WTC11 (cell line): ENCODE results near the gene TMEM178B. TPM values are rescaled to one million over a fixed set of nuclear protein-coding genes. Genes with fewer than 3 reads are reported as not detected.

Source experiments
- ATAC-seq: fragments of 200-7000 bp; cut with Tn5 transposase; 2 replicates; pipeline ENCODE4 v1.10.0; 2021; ENCODE audit warnings: mild to moderate bottlenecking, moderate library complexity
- CTCF ChIA-PET: fragments of 300-600 bp; sonication (Branson Sonifier 250); formaldehyde crosslinking; loops from one replicate; lab custom pipeline; 2021; ENCODE audit warnings: antibody characterized with exemption; lab: Charles Lee
- POLR2A ChIA-PET: fragments of 350-600 bp; sonication (Branson Sonifier 250); formaldehyde crosslinking; loops from one replicate; lab custom pipeline; 2021; ENCODE audit warnings: antibody characterized with exemption; lab: Charles Lee
- DNase-seq: peaks from one replicate; pipeline ENCODE4 v3.0.0; 2021; ENCODE audit warnings: low spot score
- H3K27ac Mint-ChIP-seq: 2 replicates; pipeline ENCODE4 v1.8.0; 2021; ENCODE audit warnings: mixed read lengths
- H3K27me3 Mint-ChIP-seq: 2 replicates; pipeline ENCODE4 v1.8.0; 2021; ENCODE audit warnings: low read depth, mild to moderate bottlenecking, moderate library complexity, mixed read lengths
- H3K36me3 Mint-ChIP-seq: 2 replicates; pipeline ENCODE4 v1.8.0; 2021; ENCODE audit warnings: mixed read lengths
- H3K4me1 Mint-ChIP-seq: 2 replicates; pipeline ENCODE4 v1.8.0; 2022; ENCODE audit warnings: mixed read lengths
- H3K4me3 Mint-ChIP-seq: 2 replicates; pipeline ENCODE4 v1.8.0; 2021; ENCODE audit warnings: mild to moderate bottlenecking, moderate library complexity, mixed read lengths
- H3K9me3 Mint-ChIP-seq: 2 replicates; pipeline ENCODE4 v1.8.0; 2021; ENCODE audit warnings: mixed read lengths
- FOXP1 ChIP-seq: sonication (generic); formaldehyde crosslinking; IDR thresholded peaks from 2 replicates; pipeline ENCODE4 v1.8.0; 2022; ENCODE audit warnings: missing genetic modification reagents, mild to moderate bottlenecking, moderate library complexity, borderline replicate concordance
- HMGA2 ChIP-seq: fragments of 250-450 bp; sonication (Bioruptor Pico); IDR thresholded peaks from 2 replicates; pipeline ENCODE4 v1.4.0; 2021; ENCODE audit warnings: mild to moderate bottlenecking, moderate library complexity
- JAZF1 ChIP-seq: fragments of 250-450 bp; sonication (Bioruptor Pico); IDR thresholded peaks from 2 replicates; pipeline ENCODE4 v1.9.0; 2021; ENCODE audit warnings: moderate library complexity, mild to moderate bottlenecking, inconsistent platforms
- PREB ChIP-seq: sonication (generic); formaldehyde crosslinking; IDR thresholded peaks from 2 replicates; pipeline ENCODE4 v1.8.1; 2022; ENCODE audit warnings: mild to moderate bottlenecking, missing genetic modification reagents, moderate library complexity, borderline replicate concordance
- RELA ChIP-seq: sonication (generic); formaldehyde crosslinking; IDR thresholded peaks from 2 replicates; pipeline ENCODE4 v1.8.1; 2022; ENCODE audit warnings: missing genetic modification reagents, mild to moderate bottlenecking, borderline replicate concordance
- SMAD4 ChIP-seq: sonication (generic); formaldehyde crosslinking; IDR thresholded peaks from 2 replicates; pipeline ENCODE4 v1.8.0; 2022; ENCODE audit warnings: mild to moderate bottlenecking, missing genetic modification reagents
- TCF7 ChIP-seq: sonication (generic); formaldehyde crosslinking; IDR thresholded peaks from 2 replicates; pipeline ENCODE4 v1.8.0; 2022; ENCODE audit warnings: mild to moderate bottlenecking, low read depth, missing genetic modification reagents, moderate library complexity
- ZNF219 ChIP-seq: sonication (generic); formaldehyde crosslinking; IDR thresholded peaks from 2 replicates; pipeline ENCODE4 v1.8.0; 2023; ENCODE audit warnings: missing genetic modification reagents, mild to moderate bottlenecking, borderline replicate concordance
- ZNF317 ChIP-seq: sonication (generic); formaldehyde crosslinking; IDR thresholded peaks from 2 replicates; pipeline ENCODE4 v1.8.1; 2023; ENCODE audit warnings: low read depth, mild to moderate bottlenecking, moderate library complexity, missing genetic modification reagents, borderline replicate concordance
- ZNF423 ChIP-seq: fragments of 250-450 bp; sonication (Bioruptor Pico); IDR thresholded peaks from 2 replicates; pipeline ENCODE4 v2.1.2; 2022; ENCODE audit warnings: mild to moderate bottlenecking, moderate library complexity
- ZNF671 ChIP-seq: fragments of 250-450 bp; sonication (Bioruptor Pico); IDR thresholded peaks from 2 replicates; pipeline ENCODE4 v1.8.0; 2021; ENCODE audit warnings: mild to moderate bottlenecking
- total RNA-seq: library from RNA; stranded (reverse); gene quantifications from 3 replicates; pipeline ENCODE4 v1.2.3, GENCODE V29; 2021
- TF ChIP-seq, protein P1 (sequence below): fragments of 250-450 bp; sonication (Bioruptor Pico); conservative IDR thresholded peaks from 2 replicates; pipeline ENCODE4 v1.9.0; 2021; ENCODE audit warnings: mild to moderate bottlenecking
- TF ChIP-seq, protein P2 (sequence below): sonication (generic); formaldehyde crosslinking; IDR thresholded peaks from 2 replicates; pipeline ENCODE4 v1.8.1; 2022; ENCODE audit warnings: missing genetic modification reagents, borderline replicate concordance
- TF ChIP-seq, protein P3 (sequence below): fragments of 250-450 bp; sonication (Bioruptor Pico); IDR thresholded peaks from 2 replicates; pipeline ENCODE4 v1.9.0; 2021; ENCODE audit warnings: mild to moderate bottlenecking, borderline replicate concordance
- TF ChIP-seq, protein P4 (sequence below): fragments of 250-450 bp; sonication (Bioruptor Pico); IDR thresholded peaks from 2 replicates; pipeline ENCODE4 v2.1.2; 2022; ENCODE audit warnings: mild to moderate bottlenecking, moderate library complexity
- TF ChIP-seq, protein P5 (sequence below): fragments of 200-600 bp; IDR thresholded peaks from 2 replicates; pipeline ENCODE4 v1.8.0; 2022; ENCODE audit warnings: antibody characterized with exemption

Gene TMEM178B
- total RNA-seq, 1 experiment from 2014 or later = 20.4 TPM

- no peaks in the 10 kb centered on the region for H3K27me3 Mint-ChIP-seq
- H3K36me3 Mint-ChIP-seq = peaks cover 12% of the 10 kb centered on the region
- ChIA-PET CTCF (interaction anchor here (1.0 kb wide), 1 partner anchor 244 kb away, joined by 3 read pairs; the partner anchor contains the start of gene MRPS33), POLR2A (no interaction called here)
- DNase-seq (no peak), ATAC-seq (no peak)
- H3K4me1 Mint-ChIP-seq = peaks cover 5% of the 10 kb centered on the region
- no peak overlapping the region for H3K4me3 Mint-ChIP-seq
- peaks cover 15% of the 10 kb centered on the region for H3K9me3 Mint-ChIP-seq
- H3K27ac Mint-ChIP-seq = no peak overlapping the region
- TF ChIP-seq, protein P1, sequence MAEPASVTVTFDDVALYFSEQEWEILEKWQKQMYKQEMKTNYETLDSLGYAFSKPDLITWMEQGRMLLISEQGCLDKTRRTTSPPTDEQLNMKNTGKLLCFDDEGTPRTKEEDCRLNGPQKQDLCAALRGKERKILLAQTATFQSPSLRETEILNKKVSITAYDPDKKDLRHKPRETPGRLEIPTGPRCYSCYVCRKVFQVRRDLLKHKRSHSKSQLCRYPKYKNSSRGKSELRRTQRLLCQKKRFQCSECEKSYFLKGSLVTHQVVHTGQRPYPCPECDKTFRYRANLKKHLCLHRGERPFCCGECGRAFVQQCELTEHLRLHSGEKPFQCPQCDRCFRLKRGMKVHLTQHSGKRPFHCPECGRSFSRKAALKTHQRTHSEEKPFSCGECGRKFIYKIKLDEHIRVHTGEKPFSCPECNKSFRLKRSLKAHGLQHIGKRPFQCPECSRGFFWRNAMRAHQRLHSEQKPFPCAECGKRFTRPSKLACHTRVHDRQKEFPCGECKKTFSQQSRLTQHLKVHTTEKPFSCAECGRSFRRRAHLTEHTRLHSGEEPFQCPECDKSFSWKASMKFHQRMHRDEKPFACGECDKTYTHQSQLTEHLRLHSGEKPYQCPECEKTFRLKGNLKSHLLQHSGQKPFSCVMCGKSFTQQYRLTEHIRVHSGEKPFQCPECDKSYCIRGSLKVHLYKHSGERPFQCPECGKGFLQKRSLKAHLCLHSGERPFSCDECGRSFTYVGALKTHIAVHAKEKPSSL = no peak
- TF ChIP-seq RELA (CRISPR knock-in tag) = no peak
- no peak for TF ChIP-seq ZNF317 (CRISPR knock-in tag)
- no peak for TF ChIP-seq PREB
- TF ChIP-seq JAZF1 = no peak
- no peak for TF ChIP-seq HMGA2 (CRISPR knock-in tag)
- no peak for TF ChIP-seq TCF7 (CRISPR knock-in tag)
- TF ChIP-seq ZNF219 (CRISPR knock-in tag) = no peak
- TF ChIP-seq, protein P2, sequence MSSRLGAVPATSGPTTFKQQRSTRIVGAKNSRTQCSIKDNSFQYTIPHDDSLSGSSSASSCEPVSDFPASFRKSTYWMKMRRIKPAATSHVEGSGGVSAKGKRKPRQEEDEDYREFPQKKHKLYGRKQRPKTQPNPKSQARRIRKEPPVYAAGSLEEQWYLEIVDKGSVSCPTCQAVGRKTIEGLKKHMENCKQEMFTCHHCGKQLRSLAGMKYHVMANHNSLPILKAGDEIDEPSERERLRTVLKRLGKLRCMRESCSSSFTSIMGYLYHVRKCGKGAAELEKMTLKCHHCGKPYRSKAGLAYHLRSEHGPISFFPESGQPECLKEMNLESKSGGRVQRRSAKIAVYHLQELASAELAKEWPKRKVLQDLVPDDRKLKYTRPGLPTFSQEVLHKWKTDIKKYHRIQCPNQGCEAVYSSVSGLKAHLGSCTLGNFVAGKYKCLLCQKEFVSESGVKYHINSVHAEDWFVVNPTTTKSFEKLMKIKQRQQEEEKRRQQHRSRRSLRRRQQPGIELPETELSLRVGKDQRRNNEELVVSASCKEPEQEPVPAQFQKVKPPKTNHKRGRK (CRISPR knock-in tag) = no peak
- TF ChIP-seq ZNF671 (CRISPR knock-in tag) = no peak
- TF ChIP-seq, all 79 proteins: peak for 0
Observed at GRCh38 chr7:141258559-141258958, 184.7 kb downstream of the TMEM178B start.

DNA sequence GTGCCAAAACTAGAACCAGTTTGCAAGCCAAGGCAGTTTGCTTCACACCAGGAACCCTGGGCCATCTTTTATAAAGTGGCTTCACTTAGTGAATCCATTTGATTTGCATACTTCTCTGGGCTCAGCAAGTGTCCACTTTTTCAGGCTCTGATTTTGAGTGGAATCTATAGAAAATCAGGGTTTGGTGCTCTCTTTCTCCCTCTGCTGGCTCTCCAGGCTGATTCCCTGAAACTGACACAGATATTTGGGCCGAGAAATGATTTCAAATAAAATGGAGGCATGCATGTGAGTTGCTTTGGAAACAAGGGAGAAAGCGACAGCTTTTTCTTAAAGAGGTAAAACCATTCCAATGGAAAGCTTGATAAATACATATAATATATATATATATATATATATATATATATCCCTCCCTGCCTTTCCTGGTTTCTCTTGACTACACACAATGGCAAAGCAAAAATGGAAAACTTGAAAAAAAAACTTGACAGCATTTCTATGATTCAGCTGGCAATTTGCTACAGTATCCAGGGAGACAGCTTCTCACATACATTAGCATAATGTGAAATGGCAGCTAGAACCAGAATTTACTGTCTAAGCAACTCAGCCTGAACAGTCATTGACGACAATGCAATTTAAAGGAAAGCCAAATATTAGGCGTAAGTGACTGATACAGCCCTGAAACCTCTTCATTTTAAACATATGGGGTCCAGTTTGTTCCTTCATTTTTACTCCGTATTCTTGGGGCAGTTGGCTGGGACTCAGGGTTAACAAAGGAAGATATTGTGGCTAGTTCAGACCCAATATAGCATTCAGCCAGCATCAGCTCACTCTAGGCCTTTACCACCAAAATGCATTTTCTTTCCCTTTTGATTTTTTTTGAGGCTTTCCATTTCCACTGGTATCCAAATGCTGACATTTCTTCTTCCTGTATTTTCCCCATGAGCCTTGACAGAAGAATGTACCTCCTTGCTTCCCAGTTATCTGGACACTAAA is 188.5 kb downstream of the TMEM178B start:
- H3K4me1 Mint-ChIP-seq = peaks cover 5% of the 10 kb centered on the region
- CTCF ChIA-PET = interaction anchor here (1.0 to 2.5 kb wide), 9 partner anchors 9 to 412 kb away, joined by 3 to 11 read pairs (median 7); no protein-coding TSS in a partner anchor
- no peak for DNase-seq
- H3K9me3 Mint-ChIP-seq = peaks cover 9% of the 10 kb centered on the region
- ATAC-seq = no peak; the same call in 1 of the 2 replicates
- H3K36me3 Mint-ChIP-seq = peaks cover 8% of the 10 kb centered on the region; the same call in 1 of the 2 replicates
- H3K27me3 Mint-ChIP-seq = no peaks in the 10 kb centered on the region
- TF ChIP-seq JAZF1 (no peak), ZNF671 (CRISPR knock-in tag) (no peak), FOXP1 (CRISPR knock-in tag) (no peak), ZNF423 (CRISPR knock-in tag) (no peak), SMAD4 (CRISPR knock-in tag) (no peak)
- TF ChIP-seq, protein P3, sequence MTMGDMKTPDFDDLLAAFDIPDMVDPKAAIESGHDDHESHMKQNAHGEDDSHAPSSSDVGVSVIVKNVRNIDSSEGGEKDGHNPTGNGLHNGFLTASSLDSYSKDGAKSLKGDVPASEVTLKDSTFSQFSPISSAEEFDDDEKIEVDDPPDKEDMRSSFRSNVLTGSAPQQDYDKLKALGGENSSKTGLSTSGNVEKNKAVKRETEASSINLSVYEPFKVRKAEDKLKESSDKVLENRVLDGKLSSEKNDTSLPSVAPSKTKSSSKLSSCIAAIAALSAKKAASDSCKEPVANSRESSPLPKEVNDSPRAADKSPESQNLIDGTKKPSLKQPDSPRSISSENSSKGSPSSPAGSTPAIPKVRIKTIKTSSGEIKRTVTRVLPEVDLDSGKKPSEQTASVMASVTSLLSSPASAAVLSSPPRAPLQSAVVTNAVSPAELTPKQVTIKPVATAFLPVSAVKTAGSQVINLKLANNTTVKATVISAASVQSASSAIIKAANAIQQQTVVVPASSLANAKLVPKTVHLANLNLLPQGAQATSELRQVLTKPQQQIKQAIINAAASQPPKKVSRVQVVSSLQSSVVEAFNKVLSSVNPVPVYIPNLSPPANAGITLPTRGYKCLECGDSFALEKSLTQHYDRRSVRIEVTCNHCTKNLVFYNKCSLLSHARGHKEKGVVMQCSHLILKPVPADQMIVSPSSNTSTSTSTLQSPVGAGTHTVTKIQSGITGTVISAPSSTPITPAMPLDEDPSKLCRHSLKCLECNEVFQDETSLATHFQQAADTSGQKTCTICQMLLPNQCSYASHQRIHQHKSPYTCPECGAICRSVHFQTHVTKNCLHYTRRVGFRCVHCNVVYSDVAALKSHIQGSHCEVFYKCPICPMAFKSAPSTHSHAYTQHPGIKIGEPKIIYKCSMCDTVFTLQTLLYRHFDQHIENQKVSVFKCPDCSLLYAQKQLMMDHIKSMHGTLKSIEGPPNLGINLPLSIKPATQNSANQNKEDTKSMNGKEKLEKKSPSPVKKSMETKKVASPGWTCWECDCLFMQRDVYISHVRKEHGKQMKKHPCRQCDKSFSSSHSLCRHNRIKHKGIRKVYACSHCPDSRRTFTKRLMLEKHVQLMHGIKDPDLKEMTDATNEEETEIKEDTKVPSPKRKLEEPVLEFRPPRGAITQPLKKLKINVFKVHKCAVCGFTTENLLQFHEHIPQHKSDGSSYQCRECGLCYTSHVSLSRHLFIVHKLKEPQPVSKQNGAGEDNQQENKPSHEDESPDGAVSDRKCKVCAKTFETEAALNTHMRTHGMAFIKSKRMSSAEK = no peak
- TF ChIP-seq, protein P4, sequence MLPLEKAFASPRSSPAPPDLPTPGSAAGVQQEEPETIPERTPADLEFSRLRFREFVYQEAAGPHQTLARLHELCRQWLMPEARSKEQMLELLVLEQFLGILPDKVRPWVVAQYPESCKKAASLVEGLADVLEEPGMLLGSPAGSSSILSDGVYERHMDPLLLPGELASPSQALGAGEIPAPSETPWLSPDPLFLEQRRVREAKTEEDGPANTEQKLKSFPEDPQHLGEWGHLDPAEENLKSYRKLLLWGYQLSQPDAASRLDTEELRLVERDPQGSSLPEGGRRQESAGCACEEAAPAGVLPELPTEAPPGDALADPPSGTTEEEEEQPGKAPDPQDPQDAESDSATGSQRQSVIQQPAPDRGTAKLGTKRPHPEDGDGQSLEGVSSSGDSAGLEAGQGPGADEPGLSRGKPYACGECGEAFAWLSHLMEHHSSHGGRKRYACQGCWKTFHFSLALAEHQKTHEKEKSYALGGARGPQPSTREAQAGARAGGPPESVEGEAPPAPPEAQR (CRISPR knock-in tag) = no peak
- TF ChIP-seq, protein P5, sequence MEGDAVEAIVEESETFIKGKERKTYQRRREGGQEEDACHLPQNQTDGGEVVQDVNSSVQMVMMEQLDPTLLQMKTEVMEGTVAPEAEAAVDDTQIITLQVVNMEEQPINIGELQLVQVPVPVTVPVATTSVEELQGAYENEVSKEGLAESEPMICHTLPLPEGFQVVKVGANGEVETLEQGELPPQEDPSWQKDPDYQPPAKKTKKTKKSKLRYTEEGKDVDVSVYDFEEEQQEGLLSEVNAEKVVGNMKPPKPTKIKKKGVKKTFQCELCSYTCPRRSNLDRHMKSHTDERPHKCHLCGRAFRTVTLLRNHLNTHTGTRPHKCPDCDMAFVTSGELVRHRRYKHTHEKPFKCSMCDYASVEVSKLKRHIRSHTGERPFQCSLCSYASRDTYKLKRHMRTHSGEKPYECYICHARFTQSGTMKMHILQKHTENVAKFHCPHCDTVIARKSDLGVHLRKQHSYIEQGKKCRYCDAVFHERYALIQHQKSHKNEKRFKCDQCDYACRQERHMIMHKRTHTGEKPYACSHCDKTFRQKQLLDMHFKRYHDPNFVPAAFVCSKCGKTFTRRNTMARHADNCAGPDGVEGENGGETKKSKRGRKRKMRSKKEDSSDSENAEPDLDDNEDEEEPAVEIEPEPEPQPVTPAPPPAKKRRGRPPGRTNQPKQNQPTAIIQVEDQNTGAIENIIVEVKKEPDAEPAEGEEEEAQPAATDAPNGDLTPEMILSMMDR = 0 out of 2 replicates have a peak, but pooled peaks have one; percentile 35
- POLR2A ChIA-PET = interaction anchor here (0.6 kb wide), 1 partner anchor 387 kb away, joined by 7 read pairs; no protein-coding TSS in a partner anchor
- H3K27ac Mint-ChIP-seq = no peak overlapping the region
- no peak overlapping the region for H3K4me3 Mint-ChIP-seq
